ENCODE results near the gene NRIP3.
"Not testable (repeated sequence)": the region's sequence is repeated elsewhere in the genome, so short reads cannot be mapped to it uniquely, and the experiment has no call there.

NRIP3 gene

GRCh38 chr11:8967184-8967583, 36.6 kb downstream of the NRIP3 start:
- DNase-seq: no peak

DNA sequence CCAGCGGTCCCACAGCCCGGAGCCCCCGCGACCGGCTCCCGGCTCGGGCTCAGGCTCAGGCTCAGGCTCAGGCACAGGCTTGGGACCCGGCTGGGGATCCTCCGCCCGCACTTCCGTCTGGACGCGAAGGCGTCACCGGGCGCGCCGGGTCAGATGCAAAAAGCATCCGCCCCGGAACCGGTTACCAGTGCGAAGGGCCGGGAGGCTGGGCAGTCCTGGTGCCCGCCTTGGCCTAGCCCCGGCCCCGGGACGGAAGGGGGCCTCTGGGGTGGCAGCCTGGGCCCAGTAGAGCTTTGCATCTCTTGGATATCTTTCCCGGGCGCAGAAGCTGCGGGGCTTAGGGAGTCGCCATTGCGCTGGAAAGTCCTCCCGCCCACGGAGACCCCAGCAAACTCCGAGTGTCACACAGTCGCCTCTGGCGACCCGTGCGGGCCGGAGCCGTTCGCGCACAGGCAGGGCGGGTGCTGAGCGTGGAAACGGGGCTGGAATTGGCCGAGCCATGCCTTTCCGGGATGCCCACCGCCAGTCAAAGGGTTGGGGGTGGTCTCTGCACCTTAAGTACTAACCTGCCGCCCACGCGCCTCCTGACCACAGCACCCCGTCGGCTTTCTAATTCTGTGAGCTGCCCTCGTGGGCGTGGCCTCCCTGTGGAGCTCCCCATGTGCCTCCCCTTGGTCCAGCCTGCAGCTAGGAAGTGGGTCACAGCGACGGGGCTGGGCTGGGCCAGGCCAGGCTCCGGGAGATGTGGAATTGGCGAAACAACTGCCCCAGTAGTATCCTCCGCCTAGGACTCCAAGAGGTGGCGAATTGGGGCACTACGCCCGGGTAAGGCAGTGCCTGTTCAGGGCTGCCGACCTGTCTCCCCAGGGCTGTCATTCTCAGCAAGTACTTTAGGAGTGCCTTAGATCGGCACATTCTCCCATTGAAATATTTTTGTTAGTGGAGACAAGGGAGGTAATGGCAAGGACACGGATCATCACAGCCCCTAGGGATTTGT, 39.2 kb downstream of the NRIP3 start, which contains the start of gene TMEM9B:
TSS of gene TMEM9B (minus strand) at position 119 of the 997 bp plus-strand sequence. CDS start 129 bp downstream, outside the sequence.
- peak; percentile 88 for DNase-seq

GRCh38 chr11:8963569-8964323, 40.1 kb downstream of the NRIP3 start:
- DNase-seq: peak; percentile 85

DNA sequence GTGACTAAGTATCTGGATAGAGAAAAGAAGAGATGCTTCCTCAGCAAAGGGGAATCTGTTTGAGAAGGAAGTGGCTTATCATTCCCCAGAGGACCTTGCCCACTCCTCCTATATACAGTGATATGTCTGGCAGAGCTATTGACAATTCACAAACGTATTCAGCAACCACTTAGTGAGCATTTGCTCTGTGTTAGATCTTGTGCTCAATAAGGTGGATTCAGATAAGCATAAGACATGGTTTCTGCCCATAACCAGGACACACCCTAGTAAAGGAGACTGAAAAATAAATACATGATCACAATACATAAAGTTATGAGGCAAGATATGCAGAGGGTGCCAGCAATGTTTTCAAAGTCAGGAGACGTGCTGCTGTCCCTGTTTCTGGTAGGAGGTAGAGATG, 41.0 kb downstream of the NRIP3 start:
- no peak for DNase-seq

GRCh38 chr11:8961401-8961800, 42.4 kb downstream of the NRIP3 start:
- no peak for DNase-seq

- DNase-seq: peak; percentile 21
These were observed 44.1 kb downstream of the NRIP3 start for GRCh38 chr11:8959546-8960166.

DNA sequence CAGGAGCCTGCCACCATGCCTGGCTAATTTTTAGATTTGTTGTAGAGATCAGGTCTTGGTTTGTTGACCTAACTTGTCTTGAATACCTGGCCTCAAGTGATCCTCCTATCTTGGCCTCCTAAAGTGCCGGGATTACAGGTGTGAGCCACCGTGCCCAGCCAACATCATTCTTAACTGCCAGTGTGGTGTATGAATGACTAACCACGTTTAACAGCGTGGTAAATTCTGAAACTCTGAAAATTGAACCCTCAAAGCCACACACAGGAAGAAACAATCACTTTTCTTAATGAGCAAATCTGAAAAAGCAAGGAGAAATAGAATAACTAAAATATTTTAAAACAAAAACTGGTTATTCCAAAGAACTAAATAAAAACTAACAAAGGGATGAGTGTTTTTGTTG, 46.9 kb downstream of the NRIP3 start:
- DNase-seq: peak; percentile 10

DNA sequence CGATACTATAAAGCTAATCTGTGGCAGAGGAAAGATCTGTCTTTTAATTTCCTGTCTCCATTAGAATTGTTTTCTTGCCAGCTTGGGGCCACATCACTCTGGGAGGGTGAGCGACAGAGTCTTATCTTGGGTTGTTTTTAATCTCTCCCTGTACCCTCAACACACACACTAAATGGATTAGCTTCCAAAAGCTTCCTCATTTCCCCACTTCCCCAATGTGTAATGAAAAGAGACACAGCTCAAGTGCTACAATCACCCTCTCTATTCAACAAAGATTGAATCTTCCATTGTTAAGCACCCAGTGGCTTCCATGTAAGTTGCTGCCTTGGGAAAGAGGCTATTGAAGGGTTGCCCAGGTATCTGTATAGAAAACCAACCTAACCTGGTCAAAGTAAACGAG, 54.9 kb downstream of the NRIP3 start:
- DNase-seq: no peak

GRCh38 chr11:8947230-8947943, 56.4 kb downstream of the NRIP3 start:
- no peak for DNase-seq

DNA sequence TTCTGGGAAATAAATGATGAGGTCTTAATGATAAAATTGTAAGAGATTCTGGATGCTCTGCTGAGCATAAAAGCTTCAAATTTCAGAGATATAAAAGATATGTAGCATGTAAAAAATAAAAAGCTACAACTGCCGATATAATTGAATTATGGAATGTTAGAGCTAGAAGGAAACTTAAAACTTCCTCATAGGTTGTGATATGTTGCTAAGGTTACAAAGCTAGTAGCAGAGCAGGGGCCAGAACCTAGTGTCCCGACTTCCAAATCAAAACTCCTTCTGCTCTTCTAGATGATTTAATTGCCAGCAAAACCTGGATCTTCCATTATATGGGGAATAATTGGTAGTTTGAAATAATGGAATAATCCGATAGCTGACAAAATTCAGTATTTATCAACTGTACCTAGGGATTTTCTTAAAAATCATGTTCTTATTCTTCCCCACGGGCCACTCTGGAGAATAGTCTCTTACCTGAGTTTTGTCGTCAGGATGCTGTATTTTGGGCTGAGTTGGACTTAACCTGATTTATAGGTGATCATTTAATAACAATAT, 61.2 kb downstream of the NRIP3 start, which contains the start of gene ASCL3:
TSS of gene ASCL3 (minus strand) at position 499 of the 549 bp plus-strand sequence. CDS start 4,855 bp downstream, outside the sequence.
- DNase-seq: no peak

GRCh38 chr11:8941341-8942103, 62.3 kb downstream of the NRIP3 start:
- no peak for DNase-seq

DNA sequence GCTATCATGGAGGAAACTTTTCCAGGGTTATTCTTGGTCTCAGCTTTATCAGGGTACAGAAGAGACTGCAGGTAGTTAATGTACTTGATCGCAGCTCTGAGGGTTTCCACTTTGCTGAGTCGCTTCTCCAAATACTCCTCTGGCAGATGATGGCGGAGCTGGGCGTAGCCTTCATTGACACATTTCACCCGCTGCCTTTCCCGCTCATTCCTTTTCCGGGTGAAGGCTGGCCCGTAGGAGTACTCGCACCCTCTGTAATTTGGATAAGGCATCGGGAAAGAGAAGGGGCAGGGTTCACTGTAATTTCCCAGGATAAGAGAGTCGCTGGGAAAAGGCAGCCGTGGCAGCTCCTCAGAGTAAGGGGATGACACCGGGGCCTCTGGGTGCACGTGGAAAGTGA, 66.1 kb downstream of the NRIP3 start:
- no peak for DNase-seq

DNA sequence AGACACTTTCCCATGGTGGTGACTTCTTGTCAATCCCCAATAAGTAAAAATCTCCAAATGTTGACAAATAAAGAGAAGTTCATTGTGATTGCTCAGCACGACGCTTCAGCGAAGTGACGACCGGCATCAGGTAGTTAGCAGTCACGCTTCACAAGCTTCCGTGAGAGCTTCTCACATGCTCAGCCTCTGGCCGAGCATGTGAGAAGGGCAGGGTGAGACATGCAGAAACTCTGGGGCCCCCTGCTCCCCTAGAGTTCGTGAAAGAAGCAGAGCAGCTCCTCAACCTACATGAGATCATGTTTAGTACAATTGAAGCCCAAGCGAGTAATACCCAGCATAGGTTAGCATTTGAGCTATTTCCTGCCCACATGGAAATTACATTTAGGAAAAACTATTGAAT, 66.6 kb downstream of the NRIP3 start:
- no peak for DNase-seq

- DNase-seq: not testable (repeated sequence)
These were observed 68.0 kb downstream of the NRIP3 start for GRCh38 chr11:8935789-8936188.

- no peak for DNase-seq
These were observed 68.9 kb downstream of the NRIP3 start for GRCh38 chr11:8934742-8935488.

DNA sequence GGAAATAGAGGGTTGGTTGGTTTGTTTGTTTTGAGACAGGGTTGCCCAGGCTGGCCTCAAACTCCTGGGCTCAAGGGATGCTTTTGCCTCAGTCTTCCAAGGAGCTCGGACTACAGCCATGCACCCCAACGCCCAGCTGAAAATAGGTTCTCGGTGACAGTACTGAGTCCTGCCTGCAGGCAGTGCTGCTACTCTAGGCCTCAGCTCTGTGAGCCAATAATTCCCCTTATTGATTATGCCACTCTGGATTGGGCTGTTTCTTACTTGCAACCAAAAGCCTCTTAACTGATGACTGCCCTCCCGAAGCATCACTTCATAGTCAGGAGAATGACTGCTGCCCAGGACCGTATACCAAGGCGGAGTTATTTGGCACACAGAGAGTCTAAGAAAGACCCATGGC, 69.9 kb downstream of the NRIP3 start:
- DNase-seq: no peak

- DNase-seq: no peak
These were observed 71.1 kb downstream of the NRIP3 start, which contains the start of gene C11orf16 for GRCh38 chr11:8932564-8933180. TSS of gene C11orf16 (minus strand) at chr11:8932947. CDS start at chr11:8932308, 639 bp downstream.

Measured in activated CD4-positive, alpha-beta T cell treated with anti-CD3 and anti-CD28 coated beads for 48 hours (primary cell).